ENCODE measurements around the gene BACE1-AS.

BACE1-AS gene

GRCh38 chr11:117335399-117335798 lies 44.3 kb downstream of the BACE1-AS start:
- no peak for TF ChIP-seq CTCF (IDR thresholded peaks at IDR 0.05; ENCODE audit: low read depth, low read length, missing control alignments)
- no peak for DNase-seq (ENCODE audit: low read depth)

GRCh38 chr11:117337076-117337475 lies 45.9 kb downstream of the BACE1-AS start:
- TF ChIP-seq CTCF (IDR thresholded peaks at IDR 0.05; ENCODE audit: low read depth, low read length, missing control alignments) = no peak
- no peak overlapping the region for H3K4me3 ChIP-seq (ENCODE audit: low read depth, low read length)
- no peak for DNase-seq (ENCODE audit: low read depth)

More at GRCh38 chr11:117335399-117335798, 44.3 kb downstream of the BACE1-AS start:
- no peak overlapping the region for H3K4me3 ChIP-seq (ENCODE audit: low read depth, low read length)

All from GM12864 (cell line).